Femur (tissue), 1 donor: ENCODE measurements around the gene CTBP1.
A peak's percentile ranks its signal among the peaks of the same experiment; 100 is the strongest.
"Not testable (repeated sequence)": the region's sequence is repeated elsewhere in the genome, so short reads cannot be mapped to it uniquely, and the experiment has no call there.

Experiments
- DNase-seq: peaks from one replicate; pipeline ENCODE4 v3.0.0-alpha.2; 2017

CTBP1 gene

DNA sequence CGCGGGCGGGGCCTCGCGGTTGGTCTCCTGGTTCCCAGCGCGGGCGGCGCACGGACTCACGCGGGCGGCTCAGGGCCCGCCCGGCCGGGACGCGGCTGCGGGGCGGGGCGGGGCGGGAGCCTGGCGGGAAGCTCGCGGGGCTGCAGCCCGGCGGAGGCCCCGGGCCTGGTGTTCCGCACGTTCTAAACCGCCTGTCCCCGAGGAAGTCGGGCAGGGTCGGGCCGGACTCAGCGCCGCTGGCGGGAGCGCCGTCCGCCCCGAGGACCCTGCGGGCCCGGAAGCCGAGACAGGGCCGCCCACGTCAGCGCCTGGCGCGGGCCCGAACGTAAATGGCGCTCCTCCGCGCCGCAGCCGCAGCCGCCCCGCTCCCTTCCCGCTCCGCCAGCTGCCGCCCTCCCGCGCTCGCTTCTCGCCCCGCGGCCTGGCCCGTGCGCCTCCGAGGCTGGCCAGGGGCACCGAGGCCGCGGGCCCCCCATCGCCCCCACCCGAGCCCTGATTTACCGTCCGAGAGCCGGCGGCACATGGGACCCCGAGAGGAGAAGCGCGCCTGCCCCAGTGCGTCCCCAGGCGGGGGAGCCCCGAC, 309 bp upstream of the CTBP1 start:
- peak; percentile 90 for DNase-seq

DNA sequence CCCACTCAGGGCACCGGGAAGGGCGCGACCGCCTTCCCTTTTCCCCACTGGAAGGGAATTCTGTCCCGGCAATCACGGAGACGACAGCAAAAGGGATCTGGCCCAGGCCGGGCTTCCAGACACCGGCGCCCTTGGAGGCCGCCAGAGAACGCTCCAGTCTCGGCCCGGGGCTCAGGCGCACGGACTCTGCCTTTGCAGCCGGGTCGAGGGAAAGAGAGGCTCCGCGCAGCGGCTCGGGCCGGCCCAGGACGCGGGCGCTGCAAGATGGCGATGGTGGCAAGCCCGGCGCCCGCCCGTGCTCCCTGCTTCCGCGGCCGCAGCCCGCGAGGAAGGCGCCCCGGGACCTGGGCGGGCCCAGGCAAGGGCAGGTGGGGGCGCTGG, 1.1 kb downstream of the CTBP1 start:
- no peak for DNase-seq

DNA sequence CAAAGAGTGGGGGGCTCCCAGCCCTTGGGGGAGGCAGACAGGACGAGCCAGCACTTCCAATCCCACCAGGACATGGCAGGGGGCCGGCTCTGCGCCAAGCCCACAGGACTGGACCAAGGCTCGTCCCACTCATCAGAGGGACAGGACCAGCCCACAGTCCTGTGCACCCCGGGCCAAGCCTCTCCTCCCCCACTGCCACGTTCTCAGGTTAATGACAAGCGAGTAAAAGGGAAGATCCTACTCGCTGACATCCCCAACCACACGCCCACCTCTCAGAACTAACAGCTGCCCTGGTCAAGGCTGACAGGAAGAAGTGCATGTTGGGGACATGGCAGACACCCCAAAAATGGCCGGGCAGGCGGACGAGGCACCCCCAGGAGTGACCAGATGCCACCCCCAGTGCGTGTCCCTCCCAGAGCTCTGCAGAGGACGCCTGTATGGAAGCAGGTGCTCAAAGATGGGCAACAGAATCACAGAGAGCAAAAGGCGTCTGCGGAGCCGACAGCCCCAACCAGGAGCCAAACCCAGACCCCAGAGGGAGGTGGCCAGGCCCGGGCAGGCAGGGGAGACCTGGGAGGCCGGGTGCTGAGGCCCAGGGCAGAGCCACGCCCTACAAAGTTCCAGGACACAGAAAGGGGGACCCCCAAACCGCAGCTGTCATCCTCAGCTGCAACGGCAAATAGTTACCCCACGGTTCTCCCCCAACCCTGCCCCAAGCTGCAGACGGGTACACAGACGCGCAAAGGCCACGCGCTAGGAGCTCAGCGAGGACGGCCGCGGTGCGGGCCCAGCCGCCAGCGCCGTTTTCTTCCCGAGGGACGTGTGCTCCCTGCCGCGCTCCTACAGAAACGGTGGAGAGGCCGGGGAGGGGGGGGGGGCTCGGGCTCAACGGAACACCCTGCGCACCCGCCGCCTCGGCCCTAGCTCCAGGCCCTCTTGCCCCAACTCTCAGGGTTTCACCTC, 1.7 kb downstream of the CTBP1 start:
- DNase-seq = peak; percentile 32

DNA sequence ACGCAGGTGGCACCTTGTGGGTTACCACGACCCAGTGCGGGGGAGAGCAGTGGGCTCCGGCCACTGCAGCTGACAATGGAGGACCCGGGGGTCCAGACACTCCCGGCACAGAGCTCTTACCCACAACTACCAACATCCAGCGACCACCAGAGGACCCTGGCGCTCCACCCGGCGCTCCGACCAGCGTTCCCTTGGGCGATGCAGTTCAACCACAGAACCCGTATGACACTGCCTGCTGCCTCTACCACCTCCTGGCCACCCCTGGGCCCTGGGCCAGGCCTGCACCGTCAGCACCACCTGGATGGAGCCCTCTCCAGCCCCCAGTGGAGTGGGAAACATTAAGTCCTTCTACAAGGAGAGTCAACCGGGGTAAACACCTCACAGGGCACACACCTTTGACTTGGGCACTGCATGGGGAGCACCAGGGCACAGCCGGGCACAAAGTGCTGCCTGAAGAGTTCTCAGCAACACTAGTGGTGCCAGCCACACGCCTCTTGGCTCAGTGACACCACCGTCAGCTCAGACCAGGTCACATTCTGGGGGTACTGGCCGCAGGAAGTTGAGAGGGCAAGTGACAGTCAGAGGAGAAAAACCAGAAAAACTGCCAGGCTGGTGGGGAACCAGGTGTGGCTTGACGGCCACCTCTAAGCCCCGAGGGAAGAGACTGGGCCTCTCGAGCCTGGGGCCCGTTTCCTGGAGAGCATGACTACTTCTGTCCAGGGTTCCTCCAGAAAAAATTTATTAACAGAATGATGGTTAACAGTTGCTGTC, 2.6 kb downstream of the CTBP1 start:
- DNase-seq = peak; percentile 32

DNA sequence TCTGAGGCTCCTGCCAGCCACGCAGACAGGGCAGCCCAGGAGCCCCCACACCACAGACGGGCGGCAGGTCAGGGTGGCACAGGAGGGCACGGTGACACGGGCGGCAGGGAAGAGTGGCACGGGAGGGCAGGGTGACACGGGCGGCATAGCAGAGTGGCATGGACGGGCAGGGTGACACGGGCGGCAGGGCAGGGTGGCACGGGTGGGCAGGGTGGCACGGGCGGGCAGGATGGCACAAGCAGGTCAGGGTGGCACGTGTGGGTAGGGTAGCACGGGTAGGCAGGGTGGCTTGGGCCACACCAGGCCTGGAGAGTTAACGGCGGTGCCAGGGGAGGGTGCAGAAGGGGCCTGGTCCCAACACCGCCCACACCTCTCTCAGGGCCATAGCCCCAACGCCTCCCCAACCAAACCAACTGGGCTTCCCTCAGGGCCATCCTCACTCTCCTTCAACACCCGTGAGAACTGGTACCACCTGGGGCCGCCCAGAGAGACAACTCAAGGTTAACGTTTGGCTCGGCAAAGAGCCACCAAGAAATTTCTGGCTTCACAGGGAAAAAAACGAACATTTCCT, 3.4 kb downstream of the CTBP1 start:
- DNase-seq = peak; percentile 17

DNA sequence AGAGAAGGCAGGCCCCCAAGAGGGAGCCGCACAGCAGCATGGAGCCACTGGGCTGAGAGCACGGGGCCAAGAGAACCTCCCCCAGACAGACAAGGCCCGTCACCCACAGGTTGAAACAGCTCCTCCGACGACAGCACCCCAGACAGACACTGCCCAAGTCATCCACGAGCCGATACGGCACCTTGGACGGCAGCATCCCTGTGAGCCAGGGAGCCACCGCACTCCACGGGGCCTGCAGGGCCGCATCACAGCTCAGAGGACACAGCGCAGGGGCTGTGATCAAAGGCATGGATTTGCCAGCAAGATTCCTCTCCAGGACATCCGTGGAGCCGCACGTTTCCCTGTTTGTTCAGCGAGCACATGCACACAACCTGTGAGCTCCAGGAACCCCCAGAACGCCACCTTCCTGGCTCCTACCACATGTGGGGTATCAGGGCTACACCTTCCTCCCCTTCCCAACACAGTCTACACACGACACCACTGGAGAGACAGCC, 3.9 kb downstream of the CTBP1 start:
- DNase-seq = no peak

DNA sequence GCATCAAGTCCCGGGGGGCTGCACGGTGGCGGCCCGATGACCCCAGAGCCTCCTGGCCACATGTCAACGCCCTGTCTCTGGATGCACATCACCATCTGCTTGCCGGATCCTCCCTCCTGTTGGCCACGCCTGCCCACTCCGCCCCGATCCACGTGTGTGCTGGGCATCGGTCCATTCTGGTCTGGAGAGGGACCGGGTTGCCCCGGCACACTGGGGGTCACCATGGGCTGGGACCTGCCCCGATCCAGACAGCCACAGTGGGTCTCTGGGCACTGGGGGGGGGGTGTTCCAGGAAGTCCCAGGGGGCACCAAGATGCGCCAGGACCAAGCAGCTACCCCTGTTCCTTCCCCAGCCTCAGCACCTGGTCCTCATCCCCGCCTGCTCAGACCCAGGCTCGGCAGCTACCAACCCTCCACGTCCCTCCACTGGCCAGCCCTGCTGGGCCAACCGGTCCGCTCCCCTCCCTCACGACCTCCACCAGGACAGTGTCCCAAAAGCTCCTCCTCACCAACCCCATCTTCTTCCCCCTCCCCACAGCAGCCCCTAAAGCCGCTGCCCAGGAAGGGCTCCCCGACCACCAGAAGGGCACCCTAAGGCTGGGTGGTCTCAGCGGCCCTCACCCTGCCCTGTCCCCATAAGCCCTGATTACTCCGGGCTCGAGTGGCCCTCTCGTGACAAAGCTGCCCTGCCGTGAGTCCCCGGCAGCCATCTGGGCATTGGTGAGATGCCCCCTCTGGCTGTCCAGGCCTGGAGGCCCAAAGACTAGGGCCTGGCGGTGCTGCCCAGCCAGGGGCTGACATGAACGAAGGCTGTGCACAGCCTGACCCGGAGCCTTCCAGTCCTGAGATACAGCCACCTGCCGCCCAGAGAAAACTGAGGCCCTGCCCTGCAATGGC, 4.6 kb downstream of the CTBP1 start:
- DNase-seq = peak; percentile 17

DNA sequence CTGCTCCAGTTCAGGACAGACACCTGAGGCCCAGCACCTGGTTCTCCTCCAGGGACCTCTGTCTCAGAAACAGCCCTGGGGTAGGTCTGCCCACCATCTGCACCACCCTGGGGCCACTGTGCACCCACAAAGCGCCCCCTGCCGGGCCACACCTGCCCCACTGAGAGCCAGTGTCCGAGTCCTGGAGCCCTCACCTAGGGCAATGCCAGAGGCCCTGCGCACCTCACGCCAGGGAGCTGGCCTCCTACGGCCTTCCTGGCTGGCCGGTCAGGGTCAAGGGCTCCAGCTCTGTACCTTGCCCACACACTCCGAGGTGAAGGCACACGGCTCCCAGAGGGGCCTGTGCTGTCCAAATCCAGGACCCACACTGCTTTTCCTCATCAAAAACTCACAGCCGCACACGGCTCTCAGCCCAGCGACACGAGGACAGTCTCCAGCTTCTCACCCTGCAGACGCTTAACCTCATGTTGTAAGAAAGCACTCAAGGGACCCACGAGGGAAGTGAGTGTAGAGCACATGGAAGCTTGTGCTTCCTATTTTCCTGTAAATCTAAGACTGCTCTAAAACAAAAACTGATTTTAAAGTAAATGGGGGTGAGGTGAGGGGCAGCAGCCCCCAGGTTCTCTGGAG, 5.4 kb downstream of the CTBP1 start:
- peak; percentile 21 for DNase-seq

DNA sequence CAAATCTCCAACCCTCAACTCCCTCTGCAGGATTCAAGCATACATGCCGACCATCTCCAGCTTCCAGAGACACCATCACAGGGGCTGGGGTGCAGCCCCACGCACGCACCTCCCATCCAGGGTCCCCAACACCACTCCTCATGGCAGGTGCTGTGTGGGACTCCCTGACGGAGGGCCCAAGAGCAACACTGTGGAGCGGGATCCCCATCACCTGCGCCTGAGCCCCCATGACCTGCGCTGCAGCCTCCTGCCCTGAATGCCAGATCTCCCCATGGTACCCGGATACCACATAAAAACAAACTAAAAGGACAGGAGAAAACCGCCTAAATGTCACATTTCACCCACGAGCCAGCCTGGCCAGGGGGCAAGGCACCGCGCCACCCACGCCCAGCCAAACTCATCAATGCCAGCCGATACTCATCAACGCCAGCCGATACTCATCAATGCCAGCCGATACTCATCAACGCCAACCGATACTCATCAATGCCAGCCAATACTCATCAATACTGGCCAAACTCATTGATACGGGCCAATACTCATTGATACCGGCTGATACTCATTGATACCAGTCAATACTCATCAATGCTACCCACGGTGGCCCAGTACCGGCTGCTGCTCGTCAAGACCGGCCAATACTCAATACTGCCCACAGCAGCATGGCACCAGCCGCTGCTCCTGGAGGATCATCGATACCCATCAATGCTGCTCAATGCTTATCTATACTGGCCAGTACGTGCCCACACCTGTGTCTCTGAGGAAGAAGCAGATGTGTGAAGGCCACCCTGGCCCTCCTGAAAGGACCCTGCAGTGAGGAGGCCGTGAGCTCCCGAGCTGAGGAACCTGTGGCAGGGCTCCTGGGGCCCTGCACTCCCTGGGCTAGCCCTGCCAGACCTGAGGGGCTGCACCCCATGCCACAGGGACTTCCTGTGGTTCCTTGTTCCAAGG, 6.2 kb downstream of the CTBP1 start:
- no peak for DNase-seq

DNA sequence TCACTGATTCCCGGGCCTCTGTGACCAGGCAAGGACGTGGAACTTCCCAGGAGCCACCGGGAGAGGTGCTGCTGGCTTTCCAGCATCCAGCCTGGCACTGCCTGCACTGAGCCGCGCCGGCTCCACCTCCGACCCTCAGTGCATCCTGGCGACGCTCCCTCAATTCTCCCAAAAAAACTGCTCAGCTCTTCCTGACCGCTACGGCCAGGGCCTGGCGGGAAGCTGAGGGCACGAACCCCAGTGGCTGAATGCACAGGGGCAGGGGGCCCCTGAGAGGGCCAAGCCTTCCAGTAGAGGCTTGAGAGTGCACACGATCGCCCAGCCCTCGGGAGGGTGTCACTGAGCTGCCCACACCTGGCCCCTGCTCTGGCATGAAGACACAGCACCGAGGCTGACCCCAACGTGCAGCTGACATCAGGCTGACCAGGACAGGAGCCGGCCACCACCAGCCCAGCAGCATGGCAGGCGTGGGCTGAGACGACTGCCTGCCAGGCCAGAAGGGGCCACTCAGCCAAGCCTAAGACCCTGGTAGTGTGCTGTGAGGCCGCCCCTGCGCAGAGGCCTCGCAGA, 6.9 kb downstream of the CTBP1 start:
- no peak for DNase-seq

DNA sequence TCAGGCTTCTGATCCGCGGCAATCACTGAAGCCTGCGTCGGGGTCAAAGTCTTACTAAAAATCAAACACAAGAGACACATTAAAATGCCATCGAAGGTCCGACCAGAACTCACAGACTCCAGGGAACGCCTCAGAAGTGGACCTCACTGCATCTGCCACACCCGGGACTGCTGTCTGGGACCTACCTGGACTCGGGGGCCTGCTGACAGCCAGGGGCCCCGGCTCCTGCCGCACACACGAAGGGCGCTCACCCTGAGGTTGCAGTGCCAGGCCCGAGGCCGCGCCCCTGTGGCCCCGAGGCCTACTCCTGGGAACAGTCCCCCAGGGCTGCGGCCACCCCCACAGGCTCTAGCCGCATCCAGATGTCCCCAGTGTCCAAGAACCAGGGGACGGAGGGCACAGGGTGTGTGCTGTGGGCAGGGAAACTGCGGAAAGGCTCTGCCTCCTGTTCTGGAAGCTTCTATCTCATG, 7.4 kb downstream of the CTBP1 start:
- peak; percentile 10 for DNase-seq

DNA sequence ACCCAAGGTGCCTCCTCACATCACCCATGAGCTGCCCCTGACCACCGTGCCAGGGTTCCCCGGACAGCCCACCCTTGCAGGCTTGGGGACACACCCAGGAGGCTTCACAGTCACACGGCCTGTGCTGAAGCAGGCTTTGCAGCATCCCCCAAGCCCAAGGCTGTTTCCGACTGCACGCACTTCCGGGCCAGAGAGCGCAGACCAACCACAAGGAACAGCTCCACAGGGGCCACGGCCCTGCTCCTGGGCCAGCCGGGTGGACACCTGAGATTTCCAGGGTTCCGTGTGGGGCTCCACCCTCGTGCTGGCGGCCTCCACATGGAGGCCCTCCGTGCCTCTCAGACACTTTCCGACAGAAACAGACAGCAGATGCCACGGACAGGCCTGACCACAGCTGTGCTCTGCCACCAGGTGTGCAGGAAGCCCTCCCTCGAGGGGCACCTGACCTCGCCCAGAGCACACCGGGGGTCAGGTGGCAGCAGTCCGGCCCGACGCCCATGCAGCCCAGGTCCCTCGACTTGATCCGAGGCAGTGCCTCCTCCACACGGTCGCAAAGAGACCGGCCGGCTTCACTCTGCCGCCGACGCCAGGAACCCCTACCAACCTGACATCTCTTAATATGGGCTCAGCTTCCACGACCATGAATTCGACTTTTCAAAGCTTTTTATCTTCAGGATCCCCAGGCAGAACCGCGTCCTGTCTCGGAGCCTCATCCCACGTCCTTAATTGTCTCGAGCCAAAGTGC, 8.0 kb downstream of the CTBP1 start:
- DNase-seq = no peak

DNA sequence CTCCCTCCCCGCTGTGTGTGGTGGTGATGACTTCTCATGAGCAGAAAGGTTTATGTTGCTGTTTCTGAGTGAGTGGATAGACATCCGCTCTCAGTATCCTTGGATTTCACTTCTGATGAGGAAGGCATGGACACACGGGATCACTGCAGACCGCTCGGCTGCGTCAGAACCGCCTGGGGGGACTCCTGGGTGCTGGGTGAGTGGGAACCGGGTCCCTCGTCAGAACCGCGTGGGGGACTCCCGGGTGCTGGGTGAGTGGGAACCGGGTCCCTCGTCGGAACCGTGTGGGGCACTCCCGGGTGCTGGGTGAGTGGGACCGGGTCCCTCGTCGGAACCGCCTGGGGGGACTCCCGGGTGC, 9.0 kb downstream of the CTBP1 start:
- no peak for DNase-seq

DNA sequence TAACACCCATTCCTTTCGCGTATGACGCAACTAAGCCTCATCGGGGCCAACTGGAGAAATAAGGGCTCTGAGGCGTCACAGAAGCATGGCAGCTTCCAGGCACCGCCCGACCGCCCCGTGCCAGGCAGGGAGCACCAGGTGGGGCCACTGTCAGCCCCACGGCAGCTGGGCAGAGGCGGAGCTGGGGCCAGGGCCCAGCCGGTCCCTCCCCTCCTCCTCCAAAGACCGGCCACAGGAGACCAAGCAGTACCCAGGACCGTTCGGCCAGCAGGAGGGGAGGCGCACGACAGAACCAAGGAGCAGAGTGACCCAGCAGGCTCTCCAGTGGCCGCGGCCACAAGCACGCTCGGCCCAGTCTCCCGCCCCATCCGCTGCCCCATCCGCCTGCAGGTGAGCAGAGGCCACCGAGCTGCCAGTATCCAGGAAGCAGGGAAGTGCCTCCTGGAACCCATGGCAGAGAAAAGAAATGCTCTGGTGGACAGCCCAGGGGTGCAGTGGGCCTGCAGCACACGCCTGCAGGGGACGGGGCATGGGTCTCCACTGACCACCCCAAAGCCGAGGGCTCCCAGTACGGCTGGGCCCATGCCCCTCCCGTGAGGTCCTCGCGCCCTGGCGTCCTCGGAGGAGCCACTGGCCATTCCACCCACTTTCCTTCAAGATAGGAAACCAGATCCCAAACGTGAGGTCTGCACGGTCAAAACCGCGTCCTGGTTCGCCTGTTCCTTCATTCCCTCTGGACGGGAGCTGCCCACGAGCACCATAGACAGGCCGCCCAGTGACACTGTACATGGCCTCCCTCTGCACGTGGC, 9.6 kb downstream of the CTBP1 start:
- peak; percentile 18 for DNase-seq

DNA sequence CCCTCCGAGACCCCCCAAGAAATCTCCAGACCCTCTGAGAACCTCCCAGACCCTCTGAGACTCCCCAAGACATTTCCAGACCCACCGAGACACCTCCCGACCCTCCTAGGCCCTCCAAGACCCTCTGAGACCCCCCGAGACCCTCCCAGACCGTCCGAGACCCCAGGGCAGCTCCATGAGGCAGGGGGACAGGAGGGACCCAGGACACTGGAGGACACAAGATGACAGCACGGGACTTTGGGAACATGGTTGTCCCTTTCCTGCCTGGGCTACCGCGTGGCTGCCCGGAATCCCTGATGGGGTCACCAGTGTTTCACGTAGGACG, 10.3 kb downstream of the CTBP1 start:
- peak; percentile 13 for DNase-seq

DNA sequence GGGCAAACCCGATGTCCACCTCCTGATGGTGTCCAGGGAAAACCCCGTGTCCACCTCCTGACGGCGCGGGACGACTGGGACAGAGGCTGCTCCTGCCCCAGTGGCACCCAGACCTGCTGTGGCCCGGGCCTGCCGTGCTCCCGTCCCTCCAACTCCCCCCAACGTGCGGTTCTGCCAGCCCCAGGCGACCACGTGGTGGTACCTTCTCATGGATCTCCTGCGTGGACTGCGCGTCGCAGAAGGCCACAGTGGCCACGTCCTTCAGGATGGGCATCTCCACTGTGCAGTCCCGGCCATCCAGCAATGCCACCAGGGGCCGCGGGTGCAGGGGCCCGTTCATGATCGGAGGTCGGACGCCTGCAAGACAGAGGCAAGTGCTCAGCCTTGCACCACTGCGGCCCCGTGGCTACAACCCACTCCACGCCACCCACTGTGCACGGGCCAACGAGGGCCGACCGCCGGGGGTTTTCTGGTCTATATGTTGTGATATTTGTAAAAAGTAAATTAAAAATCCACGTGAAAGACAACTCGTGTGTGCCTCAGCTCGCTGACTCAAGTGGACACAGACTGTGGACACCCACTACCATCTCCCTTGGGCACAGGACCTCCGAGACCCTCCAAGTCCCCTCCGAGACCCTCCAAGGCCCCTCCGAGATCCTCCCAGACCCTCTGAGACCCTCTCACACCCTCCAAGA, 10.8 kb downstream of the CTBP1 start:
- peak; percentile 14 for DNase-seq

DNA sequence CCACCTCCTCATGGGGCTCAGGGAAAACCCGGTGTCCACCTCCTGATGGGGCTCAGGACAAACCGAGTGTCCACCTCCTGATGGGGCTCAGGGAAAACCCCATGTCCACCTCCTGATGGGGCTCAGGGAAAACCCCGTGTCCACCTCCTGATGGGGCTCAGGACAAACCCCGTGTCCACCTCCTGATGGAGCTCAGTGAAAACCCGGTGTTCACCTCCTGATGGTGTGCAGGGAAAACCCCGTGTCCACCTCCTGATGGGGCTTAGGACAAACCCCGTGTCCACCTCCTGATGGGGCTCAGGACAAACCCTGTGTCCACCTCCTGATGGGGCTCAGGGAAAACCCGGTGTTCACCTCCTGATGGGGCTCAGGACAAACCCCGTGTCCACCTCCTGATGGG, 11.7 kb downstream of the CTBP1 start:
- DNase-seq = not testable (repeated sequence)

DNA sequence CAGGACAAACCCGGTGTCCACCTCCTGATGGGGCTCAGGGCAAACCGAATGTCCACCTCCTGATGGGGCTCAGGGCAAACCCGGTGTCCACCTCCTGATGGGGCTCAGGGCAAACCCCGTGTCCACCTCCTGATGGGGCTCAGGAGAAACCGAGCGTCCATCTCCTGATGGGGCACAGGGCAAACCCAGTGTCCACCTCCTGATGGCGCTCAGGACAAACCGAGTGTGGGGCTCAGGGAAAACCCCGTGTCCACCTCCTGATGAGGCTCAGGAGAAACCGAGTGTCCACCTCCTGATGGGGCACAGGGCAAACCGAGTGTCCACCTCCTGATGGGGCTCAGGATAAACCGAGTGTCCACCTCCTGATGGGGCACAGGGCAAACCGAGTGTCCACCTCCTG, 12.1 kb downstream of the CTBP1 start:
- peak; percentile 6 for DNase-seq
